ENCODE measurements around the gene TNRC6C.

TNRC6C gene

GRCh38 chr17:78127888-78128550, 169.5 kb downstream of the TNRC6C start:
- 0 to 3% methylated on average over 19 to 26 of the region's 39 CpGs for WGBS, 2 experiments (ENCODE audit: insufficient coverage in 2 of 2)
- Histone ChIP-seq H3K4me3 (ENCODE audit: extremely low read depth, insufficient read depth, low read length, poor library complexity, severe bottlenecking) (peak overlapping the region; percentile 91), H3K27ac (ENCODE audit: low read depth, low read length, severe bottlenecking) (peak overlapping the region; percentile 97), H3K9me3 (ENCODE audit: control insufficient read depth, low read length) (no peaks in the 10 kb centered on the region), H3K36me3 (ENCODE audit: control insufficient read depth, insufficient read depth, low read length) (peaks cover 38% of the 10 kb centered on the region), H3K4me1 (ENCODE audit: control insufficient read depth, insufficient read depth, low read length, poor library complexity, severe bottlenecking) (peaks cover 46% of the 10 kb centered on the region)

GRCh38 chr17:78128551-78129350, 170.2 kb downstream of the TNRC6C start, which contains the start of gene TMC6:
TSS of gene TMC6 (minus strand) at chr17:78128755. CDS start at chr17:78126832, 1,923 bp downstream.
- peaks cover 31% of the 10 kb centered on the region for H3K36me3 ChIP-seq (ENCODE audit: control insufficient read depth, insufficient read depth, low read length)
- 4 to 8% methylated on average over 21 to 42 of the region's 54 CpGs for WGBS, 2 experiments (ENCODE audit: insufficient coverage in 2 of 2)
- peaks cover 46% of the 10 kb centered on the region for H3K4me1 ChIP-seq (ENCODE audit: control insufficient read depth, insufficient read depth, low read length, poor library complexity, severe bottlenecking)
- peak within 1 kb of the TSS; percentile 97 for H3K27ac ChIP-seq (ENCODE audit: low read depth, low read length, severe bottlenecking)
- H3K9me3 ChIP-seq (ENCODE audit: control insufficient read depth, low read length) = no peaks in the 10 kb centered on the region
- H3K4me3 ChIP-seq (ENCODE audit: extremely low read depth, insufficient read depth, low read length, poor library complexity, severe bottlenecking) = peak within 1 kb of the TSS; percentile 91

- peaks cover 46% of the 10 kb centered on the region for H3K4me1 ChIP-seq (ENCODE audit: control insufficient read depth, insufficient read depth, low read length, poor library complexity, severe bottlenecking)
- no peaks in the 10 kb centered on the region for H3K9me3 ChIP-seq (ENCODE audit: control insufficient read depth, low read length)
- H3K36me3 ChIP-seq (ENCODE audit: control insufficient read depth, insufficient read depth, low read length) = peaks cover 24% of the 10 kb centered on the region
- WGBS, 2 experiments (ENCODE audit: insufficient coverage in 2 of 2) = 93% methylated on average over 3 of the region's 4 CpGs
- peak overlapping the region; percentile 91 for H3K4me3 ChIP-seq (ENCODE audit: extremely low read depth, insufficient read depth, low read length, poor library complexity, severe bottlenecking)
- H3K27ac ChIP-seq (ENCODE audit: low read depth, low read length, severe bottlenecking) = peak overlapping the region; percentile 29
These were observed 171.0 kb downstream of the TNRC6C start for GRCh38 chr17:78129351-78130089.

- 73 to 74% methylated on average over 3 to 5 of the region's 5 CpGs for WGBS, 2 experiments (ENCODE audit: insufficient coverage in 2 of 2)
- peaks cover 19% of the 10 kb centered on the region for H3K36me3 ChIP-seq (ENCODE audit: control insufficient read depth, insufficient read depth, low read length)
- H3K4me3 ChIP-seq (ENCODE audit: extremely low read depth, insufficient read depth, low read length, poor library complexity, severe bottlenecking) = no peak overlapping the region
- peaks cover 42% of the 10 kb centered on the region for H3K4me1 ChIP-seq (ENCODE audit: control insufficient read depth, insufficient read depth, low read length, poor library complexity, severe bottlenecking)
- no peaks in the 10 kb centered on the region for H3K9me3 ChIP-seq (ENCODE audit: control insufficient read depth, low read length)
- peak overlapping the region; percentile 36 for H3K27ac ChIP-seq (ENCODE audit: low read depth, low read length, severe bottlenecking)
These were observed 171.6 kb downstream of the TNRC6C start for GRCh38 chr17:78130090-78130436.

- peaks cover 39% of the 10 kb centered on the region for H3K4me1 ChIP-seq (ENCODE audit: control insufficient read depth, insufficient read depth, low read length, poor library complexity, severe bottlenecking)
- peaks cover 14% of the 10 kb centered on the region for H3K36me3 ChIP-seq (ENCODE audit: control insufficient read depth, insufficient read depth, low read length)
- H3K4me3 ChIP-seq (ENCODE audit: extremely low read depth, insufficient read depth, low read length, poor library complexity, severe bottlenecking) = no peak within 1 kb of the TSS
- WGBS, 2 experiments (ENCODE audit: insufficient coverage in 2 of 2) = 86 to 87% methylated on average over 7 to 8 of the region's 10 CpGs
- H3K27ac ChIP-seq (ENCODE audit: low read depth, low read length, severe bottlenecking) = peak within 1 kb of the TSS; percentile 36
- H3K9me3 ChIP-seq (ENCODE audit: control insufficient read depth, low read length) = no peaks in the 10 kb centered on the region
These were observed 172.1 kb downstream of the TNRC6C start, which contains the start of gene TMC8 for GRCh38 chr17:78130437-78131101. TSS of gene TMC8 (plus strand) at chr17:78130771. CDS start at chr17:78131589, 818 bp downstream.

GRCh38 chr17:78131172-78132083, 172.9 kb downstream of the TNRC6C start:
- H3K4me1 ChIP-seq (ENCODE audit: control insufficient read depth, insufficient read depth, low read length, poor library complexity, severe bottlenecking) = peaks cover 31% of the 10 kb centered on the region
- WGBS, 2 experiments (ENCODE audit: insufficient coverage in 2 of 2) = 43 to 50% methylated on average over 61 to 63 of the region's 74 CpGs
- peaks cover 5% of the 10 kb centered on the region for H3K36me3 ChIP-seq (ENCODE audit: control insufficient read depth, insufficient read depth, low read length)
- H3K9me3 ChIP-seq (ENCODE audit: control insufficient read depth, low read length) = no peaks in the 10 kb centered on the region
- H3K27ac ChIP-seq (ENCODE audit: low read depth, low read length, severe bottlenecking) = no peak overlapping the region
- H3K4me3 ChIP-seq (ENCODE audit: extremely low read depth, insufficient read depth, low read length, poor library complexity, severe bottlenecking) = peak overlapping the region; percentile 23

- no peak overlapping the region for H3K27ac ChIP-seq (ENCODE audit: low read depth, low read length, severe bottlenecking)
- WGBS, 2 experiments (ENCODE audit: insufficient coverage in 2 of 2) = 36 to 43% methylated on average over 25 to 32 of the region's 38 CpGs
- peaks cover 24% of the 10 kb centered on the region for H3K4me1 ChIP-seq (ENCODE audit: control insufficient read depth, insufficient read depth, low read length, poor library complexity, severe bottlenecking)
- no peaks in the 10 kb centered on the region for H3K36me3 ChIP-seq (ENCODE audit: control insufficient read depth, insufficient read depth, low read length)
- H3K9me3 ChIP-seq (ENCODE audit: control insufficient read depth, low read length) = no peaks in the 10 kb centered on the region
- peak overlapping the region; percentile 23 for H3K4me3 ChIP-seq (ENCODE audit: extremely low read depth, insufficient read depth, low read length, poor library complexity, severe bottlenecking)
These were observed 173.7 kb downstream of the TNRC6C start for GRCh38 chr17:78132084-78132676.

GRCh38 chr17:78132767-78133178, 174.3 kb downstream of the TNRC6C start:
- 95 to 96% methylated on average over 7 to 8 of the region's 9 CpGs for WGBS, 2 experiments (ENCODE audit: insufficient coverage in 2 of 2)
- Histone ChIP-seq H3K4me3 (ENCODE audit: extremely low read depth, insufficient read depth, low read length, poor library complexity, severe bottlenecking) (no peak overlapping the region), H3K36me3 (ENCODE audit: control insufficient read depth, insufficient read depth, low read length) (no peaks in the 10 kb centered on the region), H3K27ac (ENCODE audit: low read depth, low read length, severe bottlenecking) (no peak overlapping the region), H3K9me3 (ENCODE audit: control insufficient read depth, low read length) (no peaks in the 10 kb centered on the region), H3K4me1 (ENCODE audit: control insufficient read depth, insufficient read depth, low read length, poor library complexity, severe bottlenecking) (peaks cover 24% of the 10 kb centered on the region)

- peaks cover 24% of the 10 kb centered on the region for H3K4me1 ChIP-seq (ENCODE audit: control insufficient read depth, insufficient read depth, low read length, poor library complexity, severe bottlenecking)
- H3K9me3 ChIP-seq (ENCODE audit: control insufficient read depth, low read length) = no peaks in the 10 kb centered on the region
- no peak overlapping the region for H3K27ac ChIP-seq (ENCODE audit: low read depth, low read length, severe bottlenecking)
- H3K36me3 ChIP-seq (ENCODE audit: control insufficient read depth, insufficient read depth, low read length) = no peaks in the 10 kb centered on the region
- WGBS, 2 experiments (ENCODE audit: insufficient coverage in 2 of 2) = 94% methylated on average over 26 to 28 of the region's 30 CpGs
- H3K4me3 ChIP-seq (ENCODE audit: extremely low read depth, insufficient read depth, low read length, poor library complexity, severe bottlenecking) = no peak overlapping the region
These were observed 174.9 kb downstream of the TNRC6C start for GRCh38 chr17:78133179-78133951.

All from mesodermal cell (in vitro differentiated cells).